ENCODE results near the gene THOC2. TPM values are rescaled to one million over a fixed set of nuclear protein-coding genes. Genes with fewer than 3 reads are reported as not detected.

Gene THOC2
- total and polyA plus RNA-seq, 9 of the 15 experiments (the other 6 are each of a cell fraction or from before 2014, with no cell fraction given), result 131 to 234 (median 192) TPM

GRCh38 chrX:123607806-123608205, 125.0 kb downstream of the THOC2 start:
- H3K4me3 ChIP-seq, result no peak overlapping the region
- H3K27me3 ChIP-seq (ENCODE audit: control insufficient read depth in 2 of 2, insufficient read depth in 2 of 2, low read length in 2 of 2), result no peaks in the 10 kb centered on the region
- ATAC-seq, result no peak
- no peak overlapping the region for H3K4me2 ChIP-seq (ENCODE audit: insufficient read depth, low read length)
- intact Hi-C loops (cut with micrococcal nuclease), result no loop called here
- H3K36me3 ChIP-seq (ENCODE audit: control insufficient read depth, insufficient read depth, low read length), result peaks cover 84% of the 10 kb centered on the region
- no peaks in the 10 kb centered on the region for H3K9me1 ChIP-seq (ENCODE audit: control insufficient read depth, insufficient read depth, low read length)
- no peak overlapping the region for H3K27ac ChIP-seq (ENCODE audit: extremely low read depth, low read depth, low read length)
- H3K4me1 ChIP-seq (replicated peaks in 1 of 2; ENCODE audit: control insufficient read depth in 2 of 2, insufficient read depth in 2 of 2, low read length in 2 of 2), result no peaks in the 10 kb centered on the region
- BruUV-seq (replicated peaks), result no TSS peak
- ChIA-PET POLR2A (interaction anchor here (0.6 kb wide), 1 partner anchor 1885 kb away, joined by 4 read pairs; no protein-coding TSS in a partner anchor), CTCF (ENCODE audit: low intra/inter-chr PET ratio) (no interaction called here)
- H2AFZ ChIP-seq (ENCODE audit: low read depth, low read length), result no peak overlapping the region
- in situ Hi-C loops (cut with MboI), result no loop called here
- WGBS (ENCODE audit: insufficient coverage, low coverage, missing lambda C conversion rate), result 85% methylated on average over 5 of the region's 6 CpGs
- no peak for FAIRE-seq
- H4K20me1 ChIP-seq (replicated peaks; ENCODE audit: control insufficient read depth, insufficient read depth, low read length), result no peaks in the 10 kb centered on the region
- no peaks in the 10 kb centered on the region for H3K79me2 ChIP-seq (ENCODE audit: control insufficient read depth, insufficient read depth, low read length)
- no peak for DNase-seq (ENCODE audit: extremely low read depth in 1 of 4, low spot score in 3 of 4)
- no peaks in the 10 kb centered on the region for H3K9me3 ChIP-seq (replicated peaks; ENCODE audit: control insufficient read depth, insufficient read depth, low read depth, low read length)
- TF ChIP-seq ZFP91 (CRISPR knock-in tag; IDR thresholded peaks at IDR 0.05) (no peak), PTTG1 (tag; IDR thresholded peaks at IDR 0.05; ENCODE audit: low read depth) (no peak), ZNF584 (CRISPR knock-in tag; IDR thresholded peaks at IDR 0.05; ENCODE audit: low read depth) (no peak), RHOXF2B (CRISPR knock-in tag; conservative IDR thresholded peaks at IDR 0.05) (no peak), MECOM (CRISPR knock-in tag; IDR thresholded peaks at IDR 0.05) (no peak), PTRF (tag; IDR thresholded peaks at IDR 0.05) (no peak), ZC3H8 (IDR thresholded peaks at IDR 0.05) (no peak), ZMIZ1 (IDR thresholded peaks at IDR 0.05; ENCODE audit: low read depth in 2 of 2, low read length in 2 of 2) (no peak), ZBTB8A (IDR thresholded peaks at IDR 0.05; ENCODE audit: partially characterized antibody) (no peak), ZNF740 (CRISPR knock-in tag; IDR thresholded peaks at IDR 0.05) (no peak), ZNF740 (tag; IDR thresholded peaks at IDR 0.05) (no peak), RCOR1 (IDR thresholded peaks at IDR 0.05; ENCODE audit: borderline replicate concordance in 1 of 2, low read depth in 2 of 2, low read length in 2 of 2) (no peak), ZNF79 (CRISPR knock-in tag; IDR thresholded peaks at IDR 0.05; ENCODE audit: low read depth) (no peak), ZNF217 (CRISPR knock-in tag; IDR thresholded peaks at IDR 0.05) (no peak)
- no peak overlapping the region for H3K9ac ChIP-seq (ENCODE audit: insufficient read depth in 1 of 2, low read depth in 2 of 2, low read length in 2 of 2)
